Fibroblast of the aortic adventitia (primary cell): ENCODE results near the gene PLA2G2E. TPM values are rescaled to one million over a fixed set of nuclear protein-coding genes. Genes with fewer than 3 reads are reported as not detected.

Experiments used
- DNase-seq: peaks from one replicate; pipeline ENCODE4 v3.0.0-alpha.2; 2010; ENCODE audit warnings: low read depth
- H3K4me3 ChIP-seq: 2 replicates; pipeline ENCODE4 v1.5.1; 2011; ENCODE audit warnings: low read depth, mild to moderate bottlenecking, control low read depth, low read length, moderate library complexity
- CTCF ChIP-seq: IDR thresholded peaks from 2 replicates; pipeline ENCODE4 v1.5.1; 2011; ENCODE audit warnings: mild to moderate bottlenecking, low read length, control low read depth, inconsistent platforms; ENCODE audit not compliant: insufficient read depth
- total RNA-seq: library from RNA; depleted of rRNA; stranded (reverse); fragments of >200 nt; gene quantifications from 2 replicates; pipeline ENCODE4 v1.2.3, GENCODE V29; 2012; ENCODE audit warnings: low replicate concordance

PLA2G2E gene
- total RNA-seq, 1 donor = not detected

- TF ChIP-seq CTCF = no peak
- no peak overlapping the region for H3K4me3 ChIP-seq
- DNase-seq = no peak
Observed at GRCh38 chr1:19922015-19922688, 1.3 kb downstream of the PLA2G2E start.

- no peak for TF ChIP-seq CTCF
- DNase-seq = no peak
- H3K4me3 ChIP-seq = no peak overlapping the region
Observed at GRCh38 chr1:19921310-19921709, 2.1 kb downstream of the PLA2G2E start.

GRCh38 chr1:19920132-19920710, 3.2 kb downstream of the PLA2G2E start:
- H3K4me3 ChIP-seq = no peak overlapping the region
- TF ChIP-seq CTCF = no peak
- no peak for DNase-seq

GRCh38 chr1:19918057-19918456, 5.4 kb downstream of the PLA2G2E start:
- peak; percentile 94 for TF ChIP-seq CTCF
- H3K4me3 ChIP-seq = no peak overlapping the region
- DNase-seq = peak; percentile 90

- no peak for DNase-seq
- TF ChIP-seq CTCF = no peak
- no peak overlapping the region for H3K4me3 ChIP-seq
Observed at GRCh38 chr1:19910650-19911049, 12.8 kb downstream of the PLA2G2E start.

GRCh38 chr1:19909971-19910370, 13.4 kb downstream of the PLA2G2E start:
- DNase-seq = no peak

More at GRCh38 chr1:19909971-19910370, 13.4 kb downstream of the PLA2G2E start:
- no peak for TF ChIP-seq CTCF
- no peak overlapping the region for H3K4me3 ChIP-seq
